Measurements from ENCODE around the gene DDX10. TPM values are rescaled to one million over a fixed set of nuclear protein-coding genes. Genes with fewer than 3 reads are reported as not detected.
A peak's percentile ranks its signal among the peaks of the same experiment; 100 is the strongest.
"Not testable (repeated sequence)": the region's sequence is repeated elsewhere in the genome, so short reads cannot be mapped to it uniquely, and the experiment has no call there.

Gene DDX10
- total and polyA plus RNA-seq, 2 experiments from 2014 or later: 32.4 to 37.8 TPM

- TF ChIP-seq REST (IDR thresholded peaks at IDR 0.05; ENCODE audit: unreplicated experiment) (no peak), JUNB (IDR thresholded peaks at IDR 0.05; ENCODE audit: unreplicated experiment) (no peak), STAT1 (IDR thresholded peaks at IDR 0.05; ENCODE audit: unreplicated experiment) (no peak), CTCF (conservative IDR thresholded peaks at IDR 0.05; ENCODE audit: low read depth in 2 of 2) (no peak), POLR2AphosphoS5 (IDR thresholded peaks at IDR 0.05; ENCODE audit: low read depth) (no peak), ZNF114 (CRISPR knock-in tag; IDR thresholded peaks at IDR 0.05) (no peak), NANOG (IDR thresholded peaks at IDR 0.05; ENCODE audit: borderline replicate concordance) (no peak), CREB1 (CRISPR knock-in tag; IDR thresholded peaks at IDR 0.05; ENCODE audit: low read depth) (no peak)
Observed at GRCh38 chr11:108648528-108648885, 16.4 kb upstream of the DDX10 start (continued).

- not testable (repeated sequence) for H3F3A ChIP-seq (replicated peaks; ENCODE audit: low read depth); H3K4me1 Mint-ChIP-seq; H3K4me2 ChIP-seq; H3K27me3 ChIP-seq (ENCODE audit: insufficient read depth); H3K9me3 Mint-ChIP-seq; ATAC-seq; H3K4me1 ChIP-seq (ENCODE audit: insufficient read depth); H3K36me3 Mint-ChIP-seq (ENCODE audit: low read depth); H3K79me2 ChIP-seq (replicated peaks; ENCODE audit: insufficient read depth); H3K27ac Mint-ChIP-seq; H4K20me1 ChIP-seq (replicated peaks; ENCODE audit: insufficient read depth); H3K36me3 ChIP-seq (ENCODE audit: insufficient read depth); H3K4me3 Mint-ChIP-seq; DNase-seq (ENCODE audit: low spot score); H3K9me2 ChIP-seq (ENCODE audit: insufficient read depth); H2AFZ ChIP-seq; H3K27me3 Mint-ChIP-seq (ENCODE audit: insufficient read depth, low read depth, poor library complexity); H3K4me3 ChIP-seq; H3K27ac ChIP-seq (ENCODE audit: low read depth)
Observed at GRCh38 chr11:108654100-108654499, 10.8 kb upstream of the DDX10 start.

- no peaks in the 10 kb centered on the region for H3K4me1 Mint-ChIP-seq
- no peaks in the 10 kb centered on the region for H3K9me3 Mint-ChIP-seq
- Histone ChIP-seq H3K36me3 (ENCODE audit: insufficient read depth) (no peaks in the 10 kb centered on the region), H3K4me1 (ENCODE audit: insufficient read depth) (no peaks in the 10 kb centered on the region), H2AFZ (no peak overlapping the region), H3K9me2 (ENCODE audit: insufficient read depth) (no peaks in the 10 kb centered on the region), H3K79me2 (replicated peaks; ENCODE audit: insufficient read depth) (no peaks in the 10 kb centered on the region), H3K4me2 (no peak overlapping the region), H3K4me3 (no peak overlapping the region), H3K27ac (ENCODE audit: low read depth) (no peak overlapping the region), H4K20me1 (replicated peaks; ENCODE audit: insufficient read depth) (no peaks in the 10 kb centered on the region), H3K27me3 (ENCODE audit: insufficient read depth) (no peaks in the 10 kb centered on the region), H3F3A (replicated peaks; ENCODE audit: low read depth) (no peaks in the 10 kb centered on the region)
- H3K27me3 Mint-ChIP-seq (ENCODE audit: insufficient read depth, low read depth, poor library complexity): no peaks in the 10 kb centered on the region
- H3K36me3 Mint-ChIP-seq (ENCODE audit: low read depth): no peaks in the 10 kb centered on the region
- H3K27ac Mint-ChIP-seq: no peak overlapping the region
- no peak overlapping the region for H3K4me3 Mint-ChIP-seq
- TF ChIP-seq CTCF (conservative IDR thresholded peaks at IDR 0.05; ENCODE audit: low read depth in 2 of 2) (peak; percentile 83 to 89), ZNF114 (CRISPR knock-in tag; IDR thresholded peaks at IDR 0.05) (no peak), EZH2phosphoT487 (IDR thresholded peaks at IDR 0.05; ENCODE audit: unreplicated experiment) (no peak)
- DNase-seq (ENCODE audit: low spot score): peak; percentile 69
- ATAC-seq: peak; percentile 54
Observed at GRCh38 chr11:108654994-108655631, 9.8 kb upstream of the DDX10 start.
